SK-MEL-5 (cell line): ENCODE results near the gene GOLGA7B. TPM values are rescaled to one million over a fixed set of nuclear protein-coding genes. Genes with fewer than 3 reads are reported as not detected.

Experiments
- total RNA-seq: library from RNA; depleted of rRNA; stranded (reverse); fragments of >200 nt; shearing (Covaris generic); gene quantifications from 2 replicates; pipeline ENCODE4 v1.2.3, GENCODE V29; 2014; rRNA removed

Gene GOLGA7B
- total RNA-seq, 1 experiment from 2014 or later: 14.9 TPM

Other genes starting within 250 kb of the GOLGA7B start
- 3.5 and 4.4 TPM in 2 replicates for gene MORN4, start 216.3 kb upstream of the GOLGA7B start, total RNA-seq
- gene PI4K2A, start 209.2 kb upstream of the GOLGA7B start, total RNA-seq: 15.0 and 15.3 TPM in 2 replicates
- gene AVPI1, start 162.6 kb upstream of the GOLGA7B start, total RNA-seq: 126 and 133 TPM in 2 replicates
- gene MARVELD1, start 136.1 kb upstream of the GOLGA7B start, total RNA-seq: 27.4 and 28.4 TPM in 2 replicates
- gene ZFYVE27, start 112.7 kb upstream of the GOLGA7B start, total RNA-seq: 27.5 and 27.9 TPM in 2 replicates
- gene SFRP5, start 77.8 kb upstream of the GOLGA7B start, total RNA-seq: 0.08 and 0.21 TPM in 2 replicates
- gene CRTAC1, start 180.8 kb downstream of the GOLGA7B start, total RNA-seq: 1.8 and 2.6 TPM in 2 replicates